ENCODE measurements around the gene ROCK2.
"Not testable (repeated sequence)": the region's sequence is repeated elsewhere in the genome, so short reads cannot be mapped to it uniquely, and the experiment has no call there.

ROCK2 gene

DNA sequence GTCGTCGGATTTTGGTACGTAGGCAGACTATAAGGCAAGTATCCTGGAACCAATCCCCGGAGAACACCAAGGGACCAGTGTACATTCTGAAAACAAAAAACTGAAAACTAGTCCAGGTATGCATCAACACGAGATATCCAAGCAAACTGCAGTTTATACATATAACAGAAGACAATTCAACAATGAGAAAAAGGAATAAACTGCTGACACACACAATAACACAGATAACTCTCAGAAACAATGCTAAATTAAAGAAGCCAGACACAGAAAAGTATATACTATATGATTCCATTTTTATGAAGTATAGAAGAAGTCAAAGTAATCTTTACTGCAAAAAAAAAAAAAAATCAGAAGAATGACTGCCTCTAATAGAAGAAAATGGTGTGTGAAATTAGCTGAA, 5.9 kb downstream of the ROCK2 start:
- DNase-seq = no peak

DNA sequence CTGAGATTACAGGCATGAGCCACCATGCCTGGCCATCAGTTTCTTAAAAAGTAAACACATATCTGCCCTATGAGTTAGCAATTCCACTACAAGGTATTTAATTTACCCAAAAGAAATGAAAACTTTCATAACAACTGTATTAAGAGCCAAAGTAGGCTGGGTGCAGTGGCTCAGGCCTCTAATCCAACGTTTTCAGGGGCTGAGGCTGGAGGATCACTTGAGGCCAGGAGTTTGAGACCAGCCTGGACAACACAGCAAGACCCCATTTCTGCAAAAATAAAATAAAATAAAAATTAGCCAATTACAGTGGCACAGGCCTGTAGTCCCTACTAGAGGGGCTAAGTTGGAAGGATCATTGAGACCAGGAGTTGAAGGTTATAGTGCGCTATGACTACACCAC, 6.5 kb downstream of the ROCK2 start:
- no peak for DNase-seq

DNA sequence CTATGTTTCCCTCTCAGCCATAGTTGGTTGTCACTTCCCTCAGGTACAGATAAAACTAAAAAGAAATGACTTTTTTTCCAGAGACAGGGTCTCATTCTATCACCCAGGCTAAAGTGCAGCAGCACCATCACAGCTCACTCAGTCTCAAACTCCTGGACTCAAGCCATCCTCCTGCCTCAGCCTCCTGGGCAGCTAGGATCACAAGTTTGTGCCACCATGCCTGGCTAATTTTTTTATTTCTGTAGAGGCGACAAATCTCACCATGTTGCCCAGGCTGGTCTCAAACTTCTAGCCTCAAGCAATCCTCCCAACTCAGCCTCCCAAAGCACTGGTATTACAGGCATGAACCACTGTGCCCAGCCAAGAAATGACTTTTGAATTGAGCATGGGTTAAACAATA, 8.2 kb downstream of the ROCK2 start:
- no peak for DNase-seq

DNA sequence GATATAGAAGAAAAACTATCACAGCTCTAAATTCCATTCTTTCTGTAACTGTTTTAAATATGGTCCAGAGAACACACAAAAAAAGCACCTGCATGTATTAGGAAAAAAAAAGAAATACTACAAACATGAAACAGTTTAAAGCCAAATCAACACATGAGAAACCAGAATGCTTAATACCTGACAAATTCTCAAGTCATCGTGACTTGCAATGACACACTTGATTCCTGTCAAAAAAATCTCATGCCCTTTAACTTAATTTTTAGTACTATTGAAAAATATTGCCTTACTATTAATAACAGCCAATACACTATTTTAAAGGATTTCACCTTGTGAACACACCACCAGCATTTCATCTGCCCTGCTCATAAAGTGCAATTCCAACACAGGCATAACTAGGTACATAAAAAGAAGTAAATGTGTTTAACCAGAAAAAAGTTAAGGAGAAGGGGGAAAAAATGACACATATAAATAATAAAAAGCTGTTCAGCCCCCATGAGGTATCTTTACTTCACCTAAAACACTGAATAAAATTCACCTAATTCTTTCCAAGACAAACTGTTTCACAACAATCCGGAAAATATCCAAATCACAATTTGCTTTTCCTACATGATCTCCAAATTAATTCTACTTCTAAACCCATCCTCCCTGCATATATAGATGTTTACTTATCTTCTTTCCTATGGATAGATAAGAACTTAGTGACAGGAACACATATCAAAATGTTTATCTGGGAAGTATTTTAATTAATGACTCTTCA, 10.8 kb downstream of the ROCK2 start:
- DNase-seq = no peak

GRCh38 chr2:11332596-11332995, 11.8 kb downstream of the ROCK2 start:
- DNase-seq = no peak

DNA sequence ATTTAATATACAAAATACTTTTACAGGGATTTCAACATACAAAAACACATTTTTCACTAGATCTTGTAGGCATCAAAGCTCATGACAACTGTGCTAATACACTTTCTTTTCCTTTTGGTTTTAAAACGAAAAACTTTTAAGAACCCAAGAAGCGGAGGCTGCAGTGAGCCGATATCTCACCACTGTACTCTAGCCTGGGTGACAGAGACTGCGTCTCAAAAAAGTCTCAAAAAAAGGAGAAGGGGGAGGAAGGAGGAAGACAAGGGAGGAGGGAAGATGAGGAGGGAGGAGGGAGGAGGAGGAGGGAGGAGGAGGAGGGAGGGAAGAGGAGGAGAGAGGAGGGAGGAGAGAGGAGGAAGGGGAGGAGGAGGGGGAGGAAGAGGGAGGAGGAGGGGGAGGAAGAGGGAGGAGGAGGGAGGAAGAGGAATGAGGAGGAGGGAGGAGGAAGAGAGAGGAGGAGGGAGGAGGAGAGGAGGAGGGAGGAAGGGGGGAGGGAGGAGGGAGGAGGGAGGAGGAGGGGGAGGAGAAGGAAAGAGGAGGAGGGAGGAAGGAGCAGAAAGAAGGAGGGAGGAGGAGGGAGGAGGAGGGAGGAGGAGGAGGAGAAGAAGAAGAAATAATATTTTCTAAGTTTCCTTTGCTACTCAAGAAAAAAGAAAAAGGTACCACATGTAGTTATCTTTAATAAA, 13.8 kb downstream of the ROCK2 start:
- DNase-seq = no peak

DNA sequence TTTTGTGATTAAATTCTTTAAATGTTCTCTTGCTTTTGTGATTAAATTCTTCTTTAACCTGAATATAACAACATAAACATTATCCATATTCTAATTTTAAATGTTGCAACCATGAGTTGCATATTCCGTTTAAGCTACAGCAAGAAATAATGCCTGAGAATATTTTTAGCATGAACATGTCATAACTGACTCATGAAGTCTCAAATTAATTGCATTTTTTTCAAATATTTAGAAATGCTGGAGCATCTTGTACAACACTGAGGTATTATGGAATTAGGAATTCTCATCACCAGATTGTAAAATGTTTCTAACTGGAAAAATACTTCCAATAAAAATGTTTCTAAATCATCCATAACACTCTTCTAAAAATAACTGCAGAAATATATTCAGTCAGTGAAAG, 14.7 kb downstream of the ROCK2 start:
- DNase-seq = no peak

- not testable (repeated sequence) for DNase-seq
Observed at GRCh38 chr2:11328522-11328921, 15.9 kb downstream of the ROCK2 start.

- no peak for DNase-seq
Observed at GRCh38 chr2:11327871-11328270, 16.6 kb downstream of the ROCK2 start.

- no peak for DNase-seq
Observed at GRCh38 chr2:11326677-11327211, 17.7 kb downstream of the ROCK2 start.

DNA sequence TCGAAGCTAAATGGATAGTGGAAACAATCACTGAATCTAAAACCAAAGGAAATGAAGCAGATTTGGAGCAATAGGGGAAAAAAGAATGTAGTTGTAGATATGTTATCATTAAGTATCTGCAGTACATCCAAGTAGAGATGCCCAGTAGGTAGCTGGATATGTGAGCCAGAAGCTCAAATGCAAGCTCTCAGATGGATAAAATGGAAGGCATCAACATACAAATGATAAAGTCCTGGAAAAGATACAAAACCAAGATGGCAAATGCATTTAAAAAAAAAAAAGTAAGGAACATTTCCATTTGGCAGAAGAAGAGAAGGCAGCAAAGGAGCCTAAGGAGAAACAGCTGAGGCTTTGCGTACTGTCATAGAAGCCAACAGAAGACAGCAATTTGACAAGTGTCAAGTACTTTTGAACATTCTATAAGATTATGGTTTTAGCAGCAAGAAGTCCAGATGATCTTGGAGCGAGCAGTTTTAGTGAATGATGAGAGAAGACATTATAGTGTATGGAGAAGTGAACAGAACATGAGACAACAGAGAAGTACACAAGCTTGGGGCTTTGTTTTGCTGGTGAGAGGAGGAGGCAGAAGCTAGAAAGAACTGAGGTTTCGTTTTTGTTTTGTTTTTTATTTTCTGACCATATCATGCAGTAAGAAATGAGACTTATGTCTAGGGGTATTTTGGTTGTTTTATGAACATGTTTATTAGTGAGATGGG, 18.3 kb downstream of the ROCK2 start:
- DNase-seq = no peak

DNA sequence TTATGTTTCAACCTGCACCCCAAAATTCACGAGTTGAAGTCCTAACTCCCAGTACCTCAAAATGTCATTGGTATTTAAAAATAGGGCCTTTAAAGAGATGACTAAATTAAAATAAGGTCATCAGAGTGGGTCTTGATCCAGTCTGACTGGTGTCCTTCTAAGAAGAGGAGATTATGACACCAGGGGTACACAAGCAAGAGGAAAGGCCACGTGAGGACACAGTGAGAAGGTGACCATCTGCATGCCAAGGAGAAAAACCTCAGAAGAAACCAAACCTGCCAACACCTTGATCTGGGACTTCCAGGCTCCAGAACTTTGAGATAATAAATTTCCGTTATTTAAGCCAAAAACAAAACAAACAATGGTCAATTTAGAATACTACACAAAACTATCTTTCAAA, 22.6 kb downstream of the ROCK2 start:
- no peak for DNase-seq

DNA sequence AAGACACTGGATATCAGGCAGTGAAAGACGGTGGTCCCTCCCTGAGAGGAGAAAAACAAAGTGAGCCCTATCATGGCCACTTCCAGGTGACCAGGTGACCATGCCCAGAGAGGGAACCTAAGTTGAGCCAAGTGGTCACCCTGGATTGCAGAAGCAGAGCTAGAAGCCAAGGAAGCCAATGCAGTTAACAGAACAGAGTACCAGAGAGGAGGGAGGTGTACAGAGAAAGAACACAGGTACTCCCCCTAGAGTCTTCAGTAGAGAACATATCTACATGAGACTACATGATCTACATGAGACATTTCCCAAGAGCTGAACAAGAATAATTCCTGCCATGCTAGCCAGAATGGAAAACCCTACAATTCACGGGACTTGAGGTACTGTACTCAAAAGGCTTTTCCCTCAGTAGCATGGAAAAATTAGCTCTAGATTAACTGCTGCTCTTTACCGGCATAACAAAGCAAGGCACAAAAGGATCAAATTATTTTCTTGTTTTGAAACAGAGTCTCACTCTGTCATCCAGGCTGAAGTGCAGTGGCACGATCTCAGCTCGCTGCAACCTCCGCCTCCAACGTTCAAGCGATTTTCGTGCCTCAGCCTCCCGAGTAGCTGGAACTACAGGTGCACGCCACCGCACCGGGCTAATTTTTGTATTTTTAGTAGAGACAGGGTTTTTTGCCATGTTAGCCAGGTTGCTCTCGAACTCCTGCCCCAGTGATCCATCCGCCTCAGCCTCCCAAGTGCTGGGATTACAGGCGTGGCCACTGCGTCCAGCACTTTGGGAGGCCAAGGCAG, 23.5 kb downstream of the ROCK2 start:
- no peak for DNase-seq

GRCh38 chr2:11319939-11320338, 24.5 kb downstream of the ROCK2 start:
- DNase-seq = no peak

DNA sequence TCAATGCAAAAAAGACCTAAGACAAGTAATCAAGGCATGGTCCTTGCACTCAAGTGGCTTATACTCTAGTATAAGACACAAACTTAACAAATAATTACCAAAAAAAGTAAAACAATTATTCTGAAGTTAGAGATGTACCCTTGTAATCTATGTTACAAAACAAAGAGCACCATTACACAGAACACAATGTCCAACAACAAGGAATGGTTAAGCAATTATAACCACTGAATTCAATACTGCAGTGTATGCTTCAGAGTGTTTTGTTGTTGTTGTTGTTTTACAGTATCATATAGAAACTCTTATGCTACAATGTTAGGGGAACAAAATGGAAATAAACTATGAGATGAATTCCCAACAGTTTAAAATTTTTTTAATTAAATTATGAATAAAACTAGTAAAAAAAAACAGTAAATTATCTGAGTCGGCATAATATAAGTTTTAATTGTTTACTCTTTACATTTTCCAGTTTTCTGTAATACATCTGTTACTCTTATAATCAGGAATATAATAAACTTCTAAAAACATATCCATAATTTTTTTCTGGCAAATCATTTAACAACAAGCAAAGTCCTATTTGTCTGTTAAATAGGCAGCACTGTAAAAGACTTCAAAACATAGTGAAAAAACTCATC, 29.2 kb downstream of the ROCK2 start:
- DNase-seq = no peak

DNA sequence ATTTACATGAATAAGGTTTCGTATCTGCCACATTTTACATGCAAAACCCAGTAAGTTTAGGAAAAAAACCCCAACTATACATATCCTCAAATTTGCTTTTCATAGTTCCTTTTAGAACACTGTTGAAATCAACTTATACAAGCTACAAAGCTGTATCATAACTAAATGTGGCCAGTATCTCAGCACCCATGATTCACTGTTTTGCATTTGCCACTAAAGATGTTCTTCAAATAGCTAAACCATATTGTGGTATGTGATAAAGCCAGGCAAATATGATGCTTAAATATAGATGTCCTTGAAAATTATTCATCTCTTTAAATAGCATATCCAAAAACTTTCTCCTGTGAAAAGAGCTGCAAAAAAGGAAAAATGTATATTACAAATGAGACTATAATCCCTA, 29.9 kb downstream of the ROCK2 start:
- no peak for DNase-seq

DNA sequence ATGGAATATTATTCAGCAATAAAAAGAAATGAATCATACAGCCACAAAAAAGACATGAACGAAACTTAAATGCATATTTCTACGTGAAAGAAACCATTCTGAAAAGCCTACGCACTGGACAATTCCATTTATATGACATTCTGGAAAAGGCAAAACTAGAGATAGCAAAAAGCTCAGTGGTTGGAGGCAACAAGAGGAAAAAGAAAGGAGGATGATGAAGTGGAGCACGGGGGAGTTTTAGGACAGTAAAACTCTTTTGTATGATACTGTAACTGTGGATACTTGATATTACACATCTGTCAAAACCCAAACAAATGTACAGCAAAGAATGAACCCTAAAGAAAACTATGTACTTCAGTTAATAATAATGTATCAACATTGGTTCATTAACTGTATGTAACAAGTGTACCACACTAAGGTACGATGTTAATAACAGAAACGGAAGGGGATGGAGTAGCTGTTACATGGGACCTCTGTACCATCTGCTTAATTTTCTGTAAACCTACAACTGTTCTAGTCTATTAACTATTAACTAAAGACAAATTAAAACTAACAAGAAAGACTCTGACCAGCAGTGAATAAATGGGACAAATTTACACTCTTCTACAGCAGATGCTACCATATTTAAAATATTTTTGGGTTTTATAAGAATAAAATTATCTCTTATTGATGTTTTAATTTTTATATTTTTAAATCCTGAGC, 31.5 kb downstream of the ROCK2 start:
- no peak for DNase-seq

DNA sequence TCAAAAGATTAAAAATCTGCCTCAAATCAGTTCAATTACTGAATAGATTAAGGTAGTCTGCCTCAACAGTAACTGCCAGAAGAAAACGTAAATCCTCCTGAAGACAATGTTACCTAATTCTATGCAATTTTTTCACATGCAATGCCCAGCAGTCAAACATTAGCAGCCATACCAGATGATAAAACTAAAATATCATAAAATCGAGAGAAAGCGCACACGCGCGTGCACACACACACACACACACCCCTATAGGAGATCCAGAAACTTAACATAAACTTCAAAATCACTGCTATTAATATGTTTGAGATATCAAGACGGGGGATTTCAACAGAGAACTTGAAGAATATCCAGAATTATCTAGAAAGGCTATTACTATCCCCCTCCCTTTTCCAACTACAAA, 32.9 kb downstream of the ROCK2 start:
- DNase-seq = no peak

DNA sequence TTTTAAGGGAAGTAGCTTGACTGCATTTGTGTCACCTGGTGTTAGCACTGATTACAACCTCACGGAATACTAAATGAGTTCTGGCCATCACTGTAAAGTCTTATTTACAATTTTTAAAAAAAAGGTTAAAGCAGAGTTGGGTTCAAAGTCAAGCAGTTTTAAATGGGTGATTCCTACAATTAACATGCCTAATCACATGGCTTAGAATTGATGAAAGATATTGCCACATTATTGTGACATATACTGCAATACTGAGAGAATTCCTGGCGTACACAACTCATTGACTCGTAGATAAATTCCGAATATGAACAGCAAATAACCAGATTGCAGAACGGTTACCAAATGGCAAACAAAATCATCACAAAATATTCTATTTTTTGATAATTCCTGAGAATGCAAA, 34.2 kb downstream of the ROCK2 start:
- no peak for DNase-seq

DNA sequence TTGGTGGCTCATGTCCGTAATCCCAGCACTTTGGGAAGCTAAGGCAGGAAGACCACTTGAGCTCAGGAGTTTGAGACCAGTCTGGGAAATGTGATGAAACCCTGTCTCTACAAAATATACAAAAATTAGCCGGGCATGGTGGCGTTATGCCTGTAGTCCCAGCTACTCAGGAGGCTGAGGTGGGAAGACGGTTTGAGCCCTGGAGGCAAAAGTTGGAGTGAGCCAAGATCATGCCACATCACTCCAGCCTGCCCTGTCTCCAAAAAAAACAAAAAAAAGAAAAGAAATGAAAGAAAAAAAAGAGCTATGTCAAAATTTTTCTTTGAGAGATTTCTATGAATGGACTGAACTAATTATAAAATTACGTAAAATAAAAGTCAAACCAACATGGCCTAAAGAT, 34.7 kb downstream of the ROCK2 start:
- DNase-seq = no peak

DNA sequence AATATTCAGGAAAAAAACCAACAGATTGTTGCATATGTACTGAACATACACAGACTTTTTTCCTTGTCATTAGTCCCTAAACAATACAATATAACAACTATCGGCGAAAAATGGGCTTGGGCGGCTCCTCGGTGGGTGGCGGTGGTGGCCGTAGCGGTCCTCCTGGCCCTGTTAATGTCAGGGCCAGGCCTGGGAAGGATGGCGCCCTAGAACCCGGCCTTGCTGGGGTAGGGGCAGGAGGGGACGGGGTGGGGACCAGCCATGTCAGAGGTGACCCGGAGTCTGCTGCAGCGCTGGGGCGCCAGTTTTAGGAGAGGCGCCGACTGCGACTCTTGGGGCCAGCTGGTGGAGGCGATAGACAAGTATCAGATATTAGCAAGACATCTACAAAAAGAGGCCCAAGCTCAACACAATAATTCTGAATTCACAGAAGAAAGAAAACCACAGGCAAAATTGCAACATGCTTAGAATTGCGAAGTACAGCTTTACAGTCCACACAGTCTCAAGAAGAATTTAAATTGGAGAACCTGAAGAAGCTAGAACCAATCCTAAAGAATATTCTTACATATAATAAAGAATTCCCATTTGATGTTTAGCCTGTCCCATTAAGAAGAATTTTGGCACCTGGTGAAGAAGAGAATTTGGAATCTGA, 36.5 kb downstream of the ROCK2 start:
- no peak for DNase-seq

Data from activated CD4-positive, alpha-beta T cell treated with anti-CD3 and anti-CD28 coated beads, Interleukin-2, amount 50 U/mL, for 16 hours (primary cell).